Measurements from ENCODE around the gene CLTCL1. TPM values are rescaled to one million over a fixed set of nuclear protein-coding genes. Genes with fewer than 3 reads are reported as not detected.

The CLTCL1 gene
- total and polyA plus RNA-seq, 4 donors: 2.6 to 9.2 (median 4.3) TPM

- 88 to 95% methylated on average over 7 of the region's 7 CpGs for WGBS, 2 donors
- Histone ChIP-seq H3K9me3 (ENCODE audit: control insufficient read depth in 4 of 4, insufficient read depth in 3 of 4, low read length in 3 of 4) (no peaks in the 10 kb centered on the region), H3K27ac (ENCODE audit: low read depth in 1 of 2, low read length in 1 of 2) (no peak overlapping the region), H3K36me3 (ENCODE audit: control insufficient read depth in 4 of 4, insufficient read depth in 4 of 4, low read length in 4 of 4) (peaks cover 0 to 2% (median 0%) of the 10 kb centered on the region in 4 donors), H3K9ac (ENCODE audit: insufficient read depth in 1 of 2, low read length in 2 of 2) (no peak overlapping the region), H3K27me3 (ENCODE audit: control insufficient read depth in 3 of 3, insufficient read depth in 3 of 3, low read length in 2 of 3) (no peaks in the 10 kb centered on the region), H3K4me3 (no peak overlapping the region), H3K4me1 (ENCODE audit: control insufficient read depth in 5 of 5, insufficient read depth in 5 of 5, low read length in 5 of 5) (peaks cover 0 to 3% (median 0%) of the 10 kb centered on the region in 5 donors)
- DNase-seq: no peak
- no peak for ATAC-seq (ENCODE audit: insufficient read depth, low FRiP score)
- TF ChIP-seq CTCF (IDR thresholded peaks at IDR 0.05; ENCODE audit: control extremely low read depth, extremely low read depth): no peak
Measured at GRCh38 chr22:19239464-19239863, 52.1 kb downstream of the CLTCL1 start.

- Histone ChIP-seq H3K9ac (ENCODE audit: insufficient read depth in 1 of 2, low read length in 2 of 2) (no peak overlapping the region), H3K27ac (ENCODE audit: low read depth in 1 of 2, low read length in 1 of 2) (no peak overlapping the region), H3K27me3 (ENCODE audit: control insufficient read depth in 3 of 3, insufficient read depth in 3 of 3, low read length in 2 of 3) (no peaks in the 10 kb centered on the region), H3K36me3 (ENCODE audit: control insufficient read depth in 4 of 4, insufficient read depth in 4 of 4, low read length in 4 of 4) (peaks cover 0 to 2% (median 0%) of the 10 kb centered on the region in 4 donors), H3K9me3 (ENCODE audit: control insufficient read depth in 4 of 4, insufficient read depth in 3 of 4, low read length in 3 of 4) (no peaks in the 10 kb centered on the region), H3K4me1 (ENCODE audit: control insufficient read depth in 5 of 5, insufficient read depth in 5 of 5, low read length in 5 of 5) (peaks cover 0 to 3% (median 0%) of the 10 kb centered on the region in 5 donors), H3K4me3 (no peak overlapping the region)
- no peak for TF ChIP-seq CTCF (IDR thresholded peaks at IDR 0.05; ENCODE audit: control extremely low read depth, extremely low read depth)
- ATAC-seq (ENCODE audit: insufficient read depth, low FRiP score) (no peak), DNase-seq (no peak)
- WGBS, 2 donors: 76 to 89% methylated on average over 7 of the region's 7 CpGs
Measured at GRCh38 chr22:19238900-19239299, 52.6 kb downstream of the CLTCL1 start.

GRCh38 chr22:19235874-19236273 is 55.6 kb downstream of the CLTCL1 start:
- DNase-seq: no peak
- H3K36me3 ChIP-seq (ENCODE audit: control insufficient read depth in 4 of 4, insufficient read depth in 4 of 4, low read length in 4 of 4): peaks cover 0 to 3% (median 2%) of the 10 kb centered on the region in 4 donors
- no peaks in the 10 kb centered on the region for H3K27me3 ChIP-seq (ENCODE audit: control insufficient read depth in 3 of 3, insufficient read depth in 3 of 3, low read length in 2 of 3)
- H3K27ac ChIP-seq (ENCODE audit: low read depth in 1 of 2, low read length in 1 of 2): no peak overlapping the region
- H3K4me1 ChIP-seq (ENCODE audit: control insufficient read depth in 5 of 5, insufficient read depth in 5 of 5, low read length in 5 of 5): peaks cover 0 to 3% (median 0%) of the 10 kb centered on the region in 5 donors
- no peak overlapping the region for H3K9ac ChIP-seq (ENCODE audit: insufficient read depth in 1 of 2, low read length in 2 of 2)
- no peak overlapping the region for H3K4me3 ChIP-seq
- 88 to 95% methylated on average over 4 of the region's 4 CpGs for WGBS, 2 donors
- no peak for ATAC-seq (ENCODE audit: insufficient read depth, low FRiP score)
- H3K9me3 ChIP-seq (ENCODE audit: control insufficient read depth in 4 of 4, insufficient read depth in 3 of 4, low read length in 3 of 4): no peaks in the 10 kb centered on the region
- no peak for TF ChIP-seq CTCF (IDR thresholded peaks at IDR 0.05; ENCODE audit: control extremely low read depth, extremely low read depth)
